IMR-90 (cell line): Measurements from ENCODE around the gene FAT2. TPM values are rescaled to one million over a fixed set of nuclear protein-coding genes. Genes with fewer than 3 reads are reported as not detected.

ENCODE experiments used
- ATAC-seq: fragments of 200-7000 bp; cut with Tn5 transposase; 2 replicates; pipeline ENCODE4 v1.9.1; 2020; ENCODE audit warnings: low read depth, mild to moderate bottlenecking, moderate library complexity
- BruUV-seq: library from RNA; stranded (reverse); fragments of 400-500 nt; replicated peaks from 2 replicates; lab custom pipeline; 2021; lab: Mats Ljungman, UMichigan
- CTCF ChIA-PET: fragments of 300-600 bp; formaldehyde crosslinking; extraction: SDS; loops from one replicate; lab custom pipeline; 2021; ENCODE audit warnings: antibody characterized with exemption; lab: Yijun Ruan, JAX
- POLR2A ChIA-PET: fragments of 300-600 bp; sonication (Branson Sonifier 250); formaldehyde crosslinking; loops from one replicate; lab custom pipeline; 2022; ENCODE audit warnings: antibody characterized with exemption; ENCODE audit not compliant: unreplicated experiment; lab: Charles Lee
- DNase-seq: peaks from one replicate; pipeline ENCODE4 v3.0.0; 2013
- H2AFZ ChIP-seq: replicated peaks from 2 replicates; pipeline ENCODE3; 2013; ENCODE audit warnings: low read length, mild to moderate bottlenecking; ENCODE audit not compliant: poor library complexity
- H2AK5ac ChIP-seq: 2 replicates; pipeline ENCODE4 v1.6.1; 2013; ENCODE audit warnings: low read depth, low read length, inconsistent platforms
- H2AK9ac ChIP-seq: replicated peaks from 2 replicates; pipeline ENCODE3; 2013; ENCODE audit warnings: mild to moderate bottlenecking, low read depth, low read length, moderate library complexity; ENCODE audit not compliant: poor library complexity
- H2BK120ac ChIP-seq: 2 replicates; pipeline ENCODE4 v1.6.1; 2013; ENCODE audit warnings: low read depth, low read length, inconsistent platforms
- H2BK15ac ChIP-seq: 3 replicates; pipeline ENCODE4 v1.6.1; 2013; ENCODE audit warnings: low read depth, low read length, inconsistent platforms
- H2BK20ac ChIP-seq: 2 replicates; pipeline ENCODE4 v1.6.1; 2013; ENCODE audit warnings: low read depth, mild to moderate bottlenecking, inconsistent platforms, low read length, moderate library complexity
- H2BK5ac ChIP-seq: 2 replicates; pipeline ENCODE4 v1.6.1; 2013; ENCODE audit warnings: mild to moderate bottlenecking, low read depth, low read length, inconsistent platforms; ENCODE audit not compliant: poor library complexity, severe bottlenecking
- H3K14ac ChIP-seq: replicated peaks from 2 replicates; pipeline ENCODE4 v1.6.1; 2013; ENCODE audit warnings: low read depth, low read length, inconsistent platforms
- H3K18ac ChIP-seq: 2 replicates; pipeline ENCODE4 v1.6.1; 2013; ENCODE audit warnings: low read depth, low read length, control low read depth
- H3K23ac ChIP-seq: 2 replicates; pipeline ENCODE4 v1.6.1; 2013; ENCODE audit warnings: low read depth, low read length, inconsistent platforms
- H3K27ac ChIP-seq: 2 replicates; pipeline ENCODE4 v1.5.1; 2013; ENCODE audit warnings: mild to moderate bottlenecking, control low read depth, low read length; ENCODE audit not compliant: insufficient read depth
- H3K27me3 ChIP-seq: 2 replicates; pipeline ENCODE4 v1.6.1; 2013; ENCODE audit warnings: low read length; ENCODE audit not compliant: control insufficient read depth, insufficient read depth
- H3K36me3 ChIP-seq: 2 replicates; pipeline ENCODE4 v1.6.1; 2013; ENCODE audit warnings: low read length, mixed read lengths; ENCODE audit not compliant: control insufficient read depth, insufficient read depth
- H3K4ac ChIP-seq: 2 replicates; pipeline ENCODE4 v1.6.1; 2013; ENCODE audit warnings: low read depth, low read length, inconsistent platforms
- H3K4me1 ChIP-seq: 2 replicates; pipeline ENCODE4 v1.6.1; 2013; ENCODE audit warnings: low read length, mixed read lengths; ENCODE audit not compliant: control insufficient read depth, insufficient read depth
- H3K4me2 ChIP-seq: 2 replicates; pipeline ENCODE4 v1.6.1; 2013; ENCODE audit warnings: low read depth, mild to moderate bottlenecking, control low read depth, low read length, moderate library complexity
- H3K4me3 ChIP-seq: 2 replicates; pipeline ENCODE4 v1.5.1; 2013; ENCODE audit warnings: low read depth, mild to moderate bottlenecking, control low read depth, low read length, moderate library complexity; ENCODE audit not compliant: insufficient read depth
- H3K56ac ChIP-seq: 2 replicates; pipeline ENCODE4 v1.6.1; 2013; ENCODE audit warnings: low read length, inconsistent platforms; ENCODE audit not compliant: insufficient read depth; ENCODE audit errors: extremely low read depth
- H3K79me1 ChIP-seq, 2 experiments: 2 replicates each; pipeline ENCODE4 v1.6.1; 2013; ENCODE audit warnings: low read length in 2 of 2, inconsistent platforms in 1 of 2, low read depth in 1 of 2
- H3K9ac ChIP-seq: 2 replicates; pipeline ENCODE4 v1.6.1; 2013; ENCODE audit warnings: low read depth, low read length, control low read depth
- H3K9me1 ChIP-seq: 2 replicates; pipeline ENCODE4 v1.6.1; 2013; ENCODE audit warnings: low read length, inconsistent platforms; ENCODE audit not compliant: insufficient read depth
- H3K9me3 ChIP-seq: 2 replicates; pipeline ENCODE4 v1.6.1; 2013; ENCODE audit warnings: low read length; ENCODE audit not compliant: control insufficient read depth, insufficient read depth
- H4K20me1 ChIP-seq: 2 replicates; pipeline ENCODE4 v1.6.1; 2013; ENCODE audit warnings: low read length, inconsistent platforms; ENCODE audit not compliant: insufficient read depth
- H4K5ac ChIP-seq: 2 replicates; pipeline ENCODE4 v1.6.1; 2013; ENCODE audit warnings: mild to moderate bottlenecking, low read depth, low read length, control low read depth
- H4K8ac ChIP-seq, 2 experiments: 2 replicates each; pipeline ENCODE4 v1.6.1; 2013; ENCODE audit warnings: low read depth in 2 of 2, low read length in 2 of 2, control low read depth in 1 of 2, inconsistent platforms in 1 of 2
- H4K91ac ChIP-seq: 2 replicates; pipeline ENCODE4 v1.6.1; 2013; ENCODE audit warnings: low read depth, low read length, inconsistent platforms; ENCODE audit not compliant: insufficient read depth
- BHLHE40 ChIP-seq: fragments of 150-350 bp; IDR thresholded peaks from 2 replicates; pipeline ENCODE4 v1.6.1; 2016; ENCODE audit warnings: mild to moderate bottlenecking, low read depth, low read length
- CEBPB ChIP-seq: IDR thresholded peaks from 2 replicates; pipeline ENCODE4 v1.6.1; 2012; ENCODE audit warnings: low read depth, low read length, improper control_type of control experiment
- CHD1 ChIP-seq: IDR thresholded peaks from 2 replicates; pipeline ENCODE4 v1.6.1; 2012; ENCODE audit warnings: low read depth, low read length, improper control_type of control experiment
- CTCF ChIP-seq: conservative IDR thresholded peaks from 2 replicates; pipeline ENCODE4 v1.5.1; 2012; ENCODE audit warnings: mild to moderate bottlenecking, low read depth, low read length, improper control_type of control experiment
- ELK1 ChIP-seq: fragments of 150-350 bp; IDR thresholded peaks from 2 replicates; pipeline ENCODE4 v1.6.1; 2016; ENCODE audit warnings: low read depth, mild to moderate bottlenecking, low read length, moderate library complexity, borderline replicate concordance
- MAFK ChIP-seq: IDR thresholded peaks from 2 replicates; pipeline ENCODE4 v1.6.1; 2012; ENCODE audit warnings: low read depth, low read length, improper control_type of control experiment
- MXI1 ChIP-seq: IDR thresholded peaks from 2 replicates; pipeline ENCODE4 v1.6.1; 2012; ENCODE audit warnings: low read depth, mild to moderate bottlenecking, low read length, moderate library complexity, borderline replicate concordance
- NFE2L2 ChIP-seq: fragments of 150-350 bp; IDR thresholded peaks from 2 replicates; pipeline ENCODE4 v1.6.1; 2016; ENCODE audit warnings: low read depth, mild to moderate bottlenecking, low read length
- POLR2A ChIP-seq: IDR thresholded peaks from 2 replicates; pipeline ENCODE4 v1.6.1; 2012; ENCODE audit warnings: mild to moderate bottlenecking, low read depth, low read length
- RAD21 ChIP-seq: IDR thresholded peaks from 2 replicates; pipeline ENCODE4 v1.6.1; 2012; ENCODE audit warnings: low read length, improper control_type of control experiment
- RCOR1 ChIP-seq: IDR thresholded peaks from 2 replicates; pipeline ENCODE4 v1.6.1; 2012; ENCODE audit warnings: mild to moderate bottlenecking, low read length, improper control_type of control experiment; ENCODE audit not compliant: insufficient replicate concordance
- RFX5 ChIP-seq: IDR thresholded peaks from 2 replicates; pipeline ENCODE4 v1.8.0; 2012; ENCODE audit warnings: low read depth, mild to moderate bottlenecking, low read length, moderate library complexity
- SMC3 ChIP-seq: fragments of 150-350 bp; IDR thresholded peaks from 2 replicates; pipeline ENCODE4 v1.6.1; 2016; ENCODE audit warnings: low read depth, mild to moderate bottlenecking, antibody characterized with exemption, low read length, moderate library complexity
- USF2 ChIP-seq: fragments of 150-350 bp; IDR thresholded peaks from 2 replicates; pipeline ENCODE4 v1.6.1; 2017; ENCODE audit warnings: mild to moderate bottlenecking, antibody characterized with exemption, low read length, low read depth
- WGBS, 2 experiments: methylation state at CpG; one replicate each; pipeline versions ENCODE4 v1.1.5 to v1.1.7; 2013; ENCODE audit warnings: missing lambda C conversion rate in 2 of 2; ENCODE audit not compliant: insufficient read length in 1 of 2; ENCODE audit errors: extremely low coverage in 2 of 2; 5-methylcytosine and 5-hydroxymethylcytosine counted together
- dilution Hi-C: fragments of 300-500 bp; cut with HindIII; formaldehyde crosslinking; loops from one replicate; pipeline ENCODE4 v1.14.3; 2018; ENCODE audit warnings: low sequenced_read_pairs; ENCODE audit not compliant: unreplicated experiment
- in situ Hi-C: fragments of 300-500 bp; cut with MboI; formaldehyde crosslinking; loops from 3 replicates; pipeline ENCODE4 v1.14.3; 2019; ENCODE audit warnings: low sequenced_read_pairs, inconsistent platforms, mixed read lengths
- intact Hi-C: fragments of 100-400 bp; cut with micrococcal nuclease; formaldehyde crosslinking; loops from 2 replicates; pipeline ENCODE4 v1.10.0; 2022
- polyA plus RNA-seq, 3 experiments: library from polyadenylated mRNA; depleted of rRNA; stranded (reverse); fragments of >200 nt; gene quantifications; 2 replicates each; pipeline ENCODE4 v1.2.3, GENCODE V29; 2012; ENCODE audit warnings: low replicate concordance in 1 of 3
- total RNA-seq: library from RNA; depleted of rRNA; stranded (reverse); fragments of >200 nt; gene quantifications from 2 replicates; pipeline ENCODE4 v1.2.3, GENCODE V29; 2012

Gene FAT2
- total and polyA plus RNA-seq, 2 of the 4 experiments (the other 2 are of a cell fraction) = under 0.01 to 0.03 TPM

- Histone ChIP-seq H4K20me1 (no peaks in the 10 kb centered on the region), H2BK5ac (no peak overlapping the region), H2BK20ac (no peak overlapping the region), H3K9me3 (no peaks in the 10 kb centered on the region), H3K4me1 (no peaks in the 10 kb centered on the region), H3K9ac (no peak overlapping the region), H3K36me3 (no peaks in the 10 kb centered on the region), H2BK120ac (no peak overlapping the region), H3K4me3 (no peak overlapping the region), H2AK9ac (no peak overlapping the region), H2AFZ (no peak overlapping the region), H4K8ac (no peak overlapping the region), H3K27me3 (peaks cover 3% of the 10 kb centered on the region; the same call in 1 of the 2 replicates), H3K4ac (no peak overlapping the region), H3K23ac (no peak overlapping the region), H2BK15ac (no peak overlapping the region), H3K18ac (no peak overlapping the region), H3K79me1 (no peaks in the 10 kb centered on the region), H3K9me1 (no peaks in the 10 kb centered on the region), H2AK5ac (no peak overlapping the region), H3K4me2 (no peak overlapping the region), H3K14ac (no peak overlapping the region), H4K91ac (no peak overlapping the region), H4K5ac (no peak overlapping the region), H3K56ac (no peak overlapping the region), H3K27ac (no peak overlapping the region)
- intact Hi-C loops (no loop called here), in situ Hi-C loops (no loop called here), dilution Hi-C loops (no loop called here)
- TF ChIP-seq CEBPB = no peak
- TF ChIP-seq RFX5 = no peak
- TF ChIP-seq MXI1 = no peak
- no peak for TF ChIP-seq NFE2L2
- TF ChIP-seq SMC3 = no peak
- no peak for TF ChIP-seq RCOR1
- TF ChIP-seq USF2 = no peak
- TF ChIP-seq BHLHE40 = no peak
- no peak for TF ChIP-seq CTCF
- no peak for TF ChIP-seq MAFK
- no peak for TF ChIP-seq CHD1
- TF ChIP-seq POLR2A = no peak
- no peak for TF ChIP-seq RAD21
- no peak for TF ChIP-seq ELK1
- no CpG with 5 or more reads among the region's 3 CpGs for WGBS, 2 experiments
- ATAC-seq = no peak
- DNase-seq = no peak
- ChIA-PET CTCF (no interaction called here), POLR2A (no interaction called here)
- BruUV-seq = no TSS peak
Measured at GRCh38 chr5:151597749-151598148, 6.6 kb upstream of the FAT2 start.
